Activated naive CD8-positive, alpha-beta T cell treated with anti-CD3 and anti-CD28 coated beads, Interleukin-2, amount 10 ng/mL, durations not matched to agents 7 days and 5 days (primary cell): ENCODE data around the gene GPT2. TPM values are rescaled to one million over a fixed set of nuclear protein-coding genes. Genes with fewer than 3 reads are reported as not detected.

Experiments used
- ATAC-seq: fragments of 150-1000 bp; cut with Tn5 transposase; one replicate; pipeline ENCODE4 v1.10.0; 2021; ENCODE audit warnings: low read depth, moderate library complexity
- POLR2A ChIA-PET: fragments of 350-600 bp; sonication (Branson Sonifier 250); formaldehyde crosslinking; loops from one replicate; lab custom pipeline; 2021; ENCODE audit warnings: antibody characterized with exemption; lab: Charles Lee
- DNase-seq: peaks from one replicate; pipeline ENCODE4 v3.0.0; 2021
- H3K27ac Mint-ChIP-seq: one replicate; pipeline ENCODE4 v1.8.0; 2022; ENCODE audit warnings: mild to moderate bottlenecking, mixed read lengths
- H3K27me3 Mint-ChIP-seq: one replicate; pipeline ENCODE4 v1.8.0; 2022; ENCODE audit warnings: mild to moderate bottlenecking, moderate library complexity, mixed read lengths
- H3K36me3 Mint-ChIP-seq: one replicate; pipeline ENCODE4 v1.8.0; 2021; ENCODE audit warnings: mild to moderate bottlenecking, mixed read lengths
- H3K4me1 Mint-ChIP-seq: one replicate; pipeline ENCODE4 v1.8.0; 2021; ENCODE audit warnings: mixed read lengths
- H3K4me3 Mint-ChIP-seq: one replicate; pipeline ENCODE4 v1.8.0; 2022; ENCODE audit warnings: mild to moderate bottlenecking, moderate library complexity, mixed read lengths
- H3K9me3 Mint-ChIP-seq: one replicate; pipeline ENCODE4 v1.8.0; 2021; ENCODE audit warnings: mixed read lengths
- total RNA-seq, 2 experiments: library from RNA; stranded (reverse); gene quantifications; one replicate each; pipeline ENCODE4 v1.2.3, GENCODE V29; 2021

GPT2 gene
- total RNA-seq, 2 experiments from 2014 or later: 4.8 to 6.3 TPM

DNA sequence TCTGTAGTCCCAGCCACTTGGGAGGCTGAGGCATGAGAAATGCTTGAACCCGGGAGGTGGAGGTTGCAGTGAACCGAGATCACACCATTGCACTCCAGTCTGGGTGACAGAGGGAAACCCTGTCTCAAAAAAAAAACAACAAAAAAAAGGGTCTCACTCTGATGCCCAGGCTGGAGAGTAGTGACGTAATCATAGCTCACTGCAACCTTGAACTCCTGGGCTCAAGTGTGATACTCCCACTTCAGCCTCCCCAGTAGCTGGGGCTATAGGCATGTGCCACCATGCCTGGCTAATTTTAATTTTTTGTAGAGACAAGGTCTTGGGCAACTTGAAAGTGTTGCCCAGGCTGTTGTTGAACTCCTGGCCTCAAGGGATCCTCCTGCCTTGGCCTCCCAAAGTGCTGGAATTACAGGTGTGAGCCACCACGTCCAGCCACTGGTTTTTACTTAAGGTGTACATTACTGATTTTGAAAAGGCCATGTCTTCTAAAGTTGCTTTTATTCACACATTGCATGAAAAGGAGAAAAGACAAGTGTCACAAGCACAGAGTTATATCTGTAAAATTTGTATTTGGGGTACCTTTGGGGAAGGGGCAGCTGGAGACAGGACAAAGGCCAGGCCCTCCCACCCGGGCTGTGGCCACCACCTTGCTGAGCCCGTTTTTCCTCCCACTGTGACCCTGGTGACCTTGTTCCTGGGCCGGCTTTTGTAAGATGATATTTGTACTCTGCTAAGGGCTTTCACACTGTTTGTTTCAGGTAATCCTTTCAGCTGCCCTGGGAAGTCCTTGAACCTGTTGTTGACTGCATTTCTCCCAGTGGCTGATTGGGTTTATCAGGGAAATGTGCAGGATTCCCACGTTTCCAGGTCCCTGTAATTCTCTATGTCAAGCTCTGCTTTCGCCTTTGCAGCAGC is 11.5 kb downstream of the GPT2 start:
- H3K9me3 Mint-ChIP-seq: no peaks in the 10 kb centered on the region
- POLR2A ChIA-PET: no interaction called here
- H3K36me3 Mint-ChIP-seq: peaks cover 2% of the 10 kb centered on the region
- no peak for DNase-seq
- ATAC-seq: no peak
- H3K4me1 Mint-ChIP-seq: peaks cover 2% of the 10 kb centered on the region
- no peak overlapping the region for H3K4me3 Mint-ChIP-seq
- H3K27ac Mint-ChIP-seq: no peak overlapping the region
- H3K27me3 Mint-ChIP-seq: no peaks in the 10 kb centered on the region

DNA sequence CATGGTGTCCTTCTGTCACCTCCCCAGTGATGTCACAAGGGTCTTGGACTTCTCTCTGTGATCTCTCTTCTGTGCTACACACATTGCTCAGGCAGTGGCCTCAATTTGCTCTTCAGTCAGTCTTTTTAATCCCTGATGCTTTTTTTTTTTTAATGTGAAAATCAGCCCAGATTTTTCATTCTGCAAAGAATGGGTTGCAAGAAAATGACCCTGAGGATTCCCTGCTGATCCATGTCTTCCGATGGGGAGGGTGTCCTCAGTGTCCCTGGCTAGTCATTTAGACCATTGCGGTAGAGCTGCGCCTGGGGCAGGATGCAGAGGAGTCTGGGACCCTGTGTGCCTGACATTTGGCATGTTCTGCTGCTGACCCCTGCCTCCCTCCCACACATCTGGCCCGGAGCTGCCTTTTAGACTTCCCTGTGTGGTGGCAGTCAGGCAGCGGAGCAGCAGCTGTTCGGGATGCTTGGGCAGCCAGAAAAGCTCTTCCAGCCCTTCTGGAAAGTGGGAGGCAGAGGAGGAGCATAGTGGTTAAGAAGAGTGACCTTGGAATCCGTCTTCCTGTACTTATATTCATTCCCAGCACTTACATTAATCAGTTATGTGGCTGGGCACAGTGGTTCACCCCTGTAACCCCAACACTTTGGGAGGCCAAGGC is 12.3 kb downstream of the GPT2 start:
- Mint-ChIP-seq H3K4me3 (no peak overlapping the region), H3K36me3 (peaks cover 2% of the 10 kb centered on the region), H3K4me1 (peaks cover 2% of the 10 kb centered on the region), H3K27ac (no peak overlapping the region), H3K9me3 (no peaks in the 10 kb centered on the region), H3K27me3 (no peaks in the 10 kb centered on the region)
- ATAC-seq: no peak
- no peak for DNase-seq
- POLR2A ChIA-PET: no interaction called here

DNA sequence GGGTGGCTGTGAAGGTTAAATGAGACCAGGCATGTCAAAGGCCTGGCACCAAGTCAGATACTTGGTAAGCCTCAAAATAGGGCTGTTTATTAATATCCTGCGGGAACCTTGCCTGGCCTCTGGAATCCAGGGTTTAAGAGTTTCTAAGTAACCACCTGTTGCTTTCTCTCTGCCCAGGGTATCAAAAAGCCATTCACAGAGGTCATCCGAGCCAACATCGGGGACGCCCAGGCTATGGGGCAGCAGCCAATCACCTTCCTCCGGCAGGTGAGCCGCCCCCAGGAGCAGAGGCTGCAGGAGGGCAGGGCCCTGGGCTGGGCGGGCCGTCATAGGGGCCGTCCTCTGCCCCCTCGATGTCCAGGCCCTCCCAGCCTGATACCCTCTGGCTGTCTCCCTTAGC is 13.3 kb downstream of the GPT2 start:
- Mint-ChIP-seq H3K27ac (no peak overlapping the region), H3K4me3 (no peak overlapping the region), H3K27me3 (no peaks in the 10 kb centered on the region), H3K9me3 (no peaks in the 10 kb centered on the region), H3K36me3 (no peaks in the 10 kb centered on the region), H3K4me1 (no peaks in the 10 kb centered on the region)
- POLR2A ChIA-PET: no interaction called here
- no peak for DNase-seq
- ATAC-seq: no peak

DNA sequence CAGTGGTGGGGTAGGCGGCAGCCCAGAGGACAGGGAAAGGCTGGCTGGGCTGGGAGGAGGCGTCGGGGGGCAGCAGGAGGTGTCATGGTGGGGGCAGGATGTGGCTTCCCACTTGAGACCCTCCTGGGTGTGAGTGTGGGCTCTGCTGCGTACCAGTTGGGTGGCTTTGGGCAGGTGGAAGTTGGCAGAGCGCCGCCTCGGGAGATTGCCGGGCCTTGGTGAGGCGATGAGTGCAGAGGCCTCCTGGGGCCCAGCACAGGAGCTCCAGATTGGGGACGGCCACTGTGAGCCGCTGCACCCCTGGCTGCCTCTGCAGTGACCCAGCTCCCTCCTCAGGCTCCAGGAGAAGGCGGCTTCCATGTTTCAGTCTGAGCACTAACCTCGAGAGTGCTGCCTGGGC is 13.8 kb downstream of the GPT2 start:
- Mint-ChIP-seq H3K4me1 (no peaks in the 10 kb centered on the region), H3K9me3 (no peaks in the 10 kb centered on the region), H3K27ac (no peak overlapping the region), H3K4me3 (no peak overlapping the region), H3K27me3 (no peaks in the 10 kb centered on the region), H3K36me3 (no peaks in the 10 kb centered on the region)
- DNase-seq (no peak), ATAC-seq (no peak)
- POLR2A ChIA-PET: no interaction called here

DNA sequence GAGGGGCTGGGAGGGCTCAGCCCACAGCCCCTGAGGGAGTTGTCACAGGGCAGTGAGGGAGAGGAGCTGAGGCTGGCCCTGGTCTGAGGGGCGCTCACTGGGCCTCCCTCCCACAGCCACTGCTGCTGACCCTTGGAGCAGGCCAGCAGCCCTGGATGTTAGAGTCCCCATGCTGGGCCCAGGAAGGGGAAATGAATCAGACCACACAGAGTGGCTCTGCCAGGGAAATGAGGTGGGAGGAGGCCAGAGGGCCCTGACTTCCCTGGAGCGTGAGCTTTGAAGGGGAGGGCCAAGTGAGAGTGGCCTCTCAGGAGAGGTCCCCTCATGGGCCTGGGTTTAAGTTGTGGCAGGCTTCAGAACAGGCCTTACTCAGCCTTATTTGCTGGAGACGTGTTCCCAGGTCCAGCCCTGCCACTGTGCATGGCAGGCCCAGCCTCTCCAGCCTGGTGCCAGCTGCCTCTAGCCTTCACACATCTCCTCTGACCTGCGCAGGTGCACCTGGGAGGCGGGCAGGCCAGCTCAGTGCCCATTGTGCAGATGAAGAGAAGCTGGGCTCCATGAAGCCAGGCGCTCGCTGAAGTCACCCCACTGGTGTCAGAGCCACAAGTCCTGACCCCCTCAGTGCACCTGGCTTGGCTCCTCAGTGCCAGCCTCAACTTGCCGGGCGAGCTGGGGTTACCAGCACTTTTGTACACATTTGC is 15.4 kb downstream of the GPT2 start:
- Mint-ChIP-seq H3K4me1 (peaks cover 2% of the 10 kb centered on the region), H3K9me3 (no peaks in the 10 kb centered on the region), H3K27me3 (no peaks in the 10 kb centered on the region), H3K4me3 (no peak overlapping the region), H3K27ac (no peak overlapping the region), H3K36me3 (peaks cover 1% of the 10 kb centered on the region)
- POLR2A ChIA-PET: no interaction called here
- no peak for ATAC-seq
- DNase-seq: no peak

DNA sequence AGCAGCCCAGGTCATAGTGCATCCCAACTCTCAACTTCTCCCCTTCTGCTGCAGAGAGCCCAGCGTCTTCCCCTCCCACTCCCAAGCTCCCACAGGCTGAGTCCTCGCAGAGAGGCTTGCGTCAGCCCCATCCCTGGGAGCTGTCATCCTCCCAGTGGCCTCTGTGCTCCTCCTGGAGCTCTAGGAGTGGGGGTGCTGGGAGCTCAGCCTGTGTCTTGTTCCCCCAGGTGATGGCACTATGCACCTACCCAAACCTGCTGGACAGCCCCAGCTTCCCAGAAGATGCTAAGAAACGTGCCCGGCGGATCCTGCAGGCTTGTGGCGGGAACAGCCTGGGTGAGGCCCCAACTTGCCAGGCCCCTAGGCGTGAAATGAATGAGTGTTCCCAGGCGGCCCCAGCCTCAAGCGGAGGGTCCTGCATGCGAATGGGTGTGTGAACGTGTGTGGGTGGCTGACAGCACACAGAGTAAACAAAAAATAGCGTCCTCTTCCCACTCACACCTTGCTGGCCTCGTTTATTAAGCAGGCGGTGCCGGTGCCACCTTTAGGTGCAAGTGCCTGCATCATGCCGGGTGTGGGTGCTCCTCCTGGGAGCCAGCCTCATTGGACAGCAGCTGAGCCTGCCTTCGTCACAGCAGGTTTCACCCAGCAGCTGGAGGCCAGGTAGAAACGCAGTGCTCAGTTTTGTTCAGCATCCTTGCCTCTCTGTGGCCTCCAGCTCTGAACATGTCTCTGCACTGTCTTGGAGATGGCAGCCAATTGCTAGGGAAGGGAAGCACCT is 16.5 kb downstream of the GPT2 start:
- Mint-ChIP-seq H3K27ac (no peak overlapping the region), H3K9me3 (no peaks in the 10 kb centered on the region), H3K4me1 (peaks cover 2% of the 10 kb centered on the region), H3K36me3 (peaks cover 1% of the 10 kb centered on the region), H3K4me3 (no peak overlapping the region), H3K27me3 (no peaks in the 10 kb centered on the region)
- POLR2A ChIA-PET: no interaction called here
- DNase-seq: no peak
- ATAC-seq: no peak

DNA sequence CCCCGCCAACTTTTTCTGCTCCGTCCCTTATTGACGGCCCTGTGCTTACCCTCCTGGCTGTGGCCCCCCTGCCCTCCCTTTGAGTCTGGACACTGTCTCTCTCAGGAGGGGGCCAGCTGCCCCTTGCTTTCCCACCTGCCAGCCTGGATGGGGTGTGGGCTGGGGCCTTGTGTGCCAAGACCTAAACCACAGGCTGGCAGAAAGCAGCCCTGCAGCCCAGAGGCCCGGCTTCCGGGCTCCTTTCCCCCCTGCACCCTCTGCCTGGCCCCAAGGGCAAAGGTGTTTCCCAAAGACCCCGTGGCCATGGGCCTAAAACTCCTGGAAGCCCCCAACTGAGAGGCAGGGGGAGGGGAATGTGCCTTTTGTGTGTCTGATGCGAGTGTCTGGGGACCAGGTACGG is 17.5 kb downstream of the GPT2 start:
- Mint-ChIP-seq H3K36me3 (peaks cover 1% of the 10 kb centered on the region), H3K4me1 (peaks cover 2% of the 10 kb centered on the region), H3K9me3 (no peaks in the 10 kb centered on the region), H3K27me3 (no peaks in the 10 kb centered on the region), H3K4me3 (no peak overlapping the region), H3K27ac (no peak overlapping the region)
- DNase-seq (no peak), ATAC-seq (no peak)
- POLR2A ChIA-PET: no interaction called here

DNA sequence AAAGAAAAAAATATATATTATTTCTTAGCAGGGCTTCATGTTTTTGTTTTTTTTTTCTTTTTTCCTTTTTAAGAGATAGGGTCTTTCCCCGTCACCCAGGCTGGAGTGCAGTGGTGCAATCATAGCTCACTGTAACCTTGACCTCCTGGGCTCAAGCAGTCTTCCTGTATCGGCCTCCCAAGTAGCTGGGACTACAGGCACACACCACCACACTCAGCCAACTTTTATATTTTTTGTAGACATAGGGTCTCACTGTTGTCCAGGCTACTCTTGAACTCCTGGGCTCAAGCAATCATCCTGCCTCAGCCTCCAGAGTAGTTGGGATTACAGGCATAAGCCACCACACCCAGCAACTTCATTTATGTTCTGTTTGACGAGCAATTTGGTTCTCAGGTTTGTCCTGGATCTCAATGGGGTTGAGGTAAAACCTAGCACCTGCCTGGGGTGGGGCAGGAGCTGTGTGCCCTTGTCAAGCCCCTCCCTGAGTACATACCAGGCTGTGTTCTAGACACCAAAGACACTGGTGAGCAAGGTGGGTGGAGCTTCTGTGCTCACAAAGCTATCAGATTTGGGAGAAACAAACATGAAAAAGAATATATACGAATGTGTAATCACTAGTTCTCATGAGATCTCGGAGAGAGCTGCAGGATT is 19.2 kb downstream of the GPT2 start:
- Mint-ChIP-seq H3K4me3 (no peak overlapping the region), H3K36me3 (peaks cover 1% of the 10 kb centered on the region), H3K9me3 (no peaks in the 10 kb centered on the region), H3K27me3 (no peaks in the 10 kb centered on the region), H3K4me1 (peaks cover 2% of the 10 kb centered on the region), H3K27ac (no peak overlapping the region)
- DNase-seq: no peak
- POLR2A ChIA-PET: no interaction called here
- no peak for ATAC-seq

DNA sequence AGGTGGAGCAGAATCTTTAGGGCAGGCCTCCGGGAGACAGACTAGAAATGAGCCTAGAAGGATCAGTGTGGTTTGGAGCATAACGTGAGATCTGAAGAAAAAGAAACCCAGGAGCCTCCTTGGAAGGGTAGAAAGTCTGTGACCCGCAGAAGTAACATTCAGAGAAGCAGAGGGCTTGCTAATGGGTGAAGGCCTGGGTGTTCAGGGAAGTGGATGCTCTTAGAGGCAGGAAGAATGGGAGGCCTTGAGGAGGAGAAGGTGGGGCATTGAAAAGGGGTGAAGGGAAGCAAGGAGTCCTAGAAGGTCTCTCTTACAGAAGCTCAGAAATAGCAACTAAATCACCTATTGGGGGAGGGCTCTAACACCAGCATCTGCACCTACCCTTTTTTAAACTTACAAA is 20.3 kb downstream of the GPT2 start:
- peaks cover 7% of the 10 kb centered on the region for H3K4me1 Mint-ChIP-seq
- DNase-seq (no peak), ATAC-seq (no peak)
- H3K27me3 Mint-ChIP-seq: no peaks in the 10 kb centered on the region
- peaks cover 1% of the 10 kb centered on the region for H3K36me3 Mint-ChIP-seq
- POLR2A ChIA-PET: no interaction called here
- no peak overlapping the region for H3K27ac Mint-ChIP-seq
- no peak overlapping the region for H3K4me3 Mint-ChIP-seq
- H3K9me3 Mint-ChIP-seq: no peaks in the 10 kb centered on the region

DNA sequence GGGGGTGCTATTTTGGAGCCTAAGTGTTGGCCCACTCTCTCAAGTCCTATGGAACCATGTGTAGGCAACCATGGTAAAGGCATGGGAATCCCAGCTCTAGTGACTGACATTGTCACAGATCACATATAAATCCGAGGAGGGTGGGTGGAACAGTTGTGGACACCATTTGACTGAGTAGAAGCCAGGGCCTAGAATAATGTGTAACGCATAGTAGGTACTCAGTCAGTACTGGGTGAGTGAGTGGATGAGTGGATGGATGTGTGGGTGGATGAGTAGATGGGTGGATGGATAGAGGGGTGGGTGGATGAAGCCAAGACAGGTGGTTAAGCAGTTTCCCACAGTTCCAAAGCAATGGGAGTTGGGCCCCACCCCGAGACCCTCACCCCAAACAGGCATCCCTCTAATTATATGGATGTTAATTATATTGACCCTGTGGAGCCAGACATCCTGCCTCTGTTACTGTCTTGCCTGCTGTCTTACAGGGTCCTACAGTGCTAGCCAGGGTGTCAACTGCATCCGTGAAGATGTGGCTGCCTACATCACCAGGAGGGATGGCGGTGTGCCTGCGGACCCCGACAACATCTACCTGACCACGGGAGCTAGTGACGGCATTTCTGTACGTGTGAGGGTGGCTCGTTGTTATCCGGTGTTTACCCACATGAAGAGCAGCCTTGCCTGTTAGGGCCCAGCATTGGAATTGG is 22.3 kb downstream of the GPT2 start:
- H3K27ac Mint-ChIP-seq: no peak overlapping the region
- peaks cover 3% of the 10 kb centered on the region for H3K36me3 Mint-ChIP-seq
- H3K27me3 Mint-ChIP-seq: no peaks in the 10 kb centered on the region
- DNase-seq (no peak), ATAC-seq (no peak)
- POLR2A ChIA-PET: no interaction called here
- no peak overlapping the region for H3K4me3 Mint-ChIP-seq
- no peaks in the 10 kb centered on the region for H3K9me3 Mint-ChIP-seq
- H3K4me1 Mint-ChIP-seq: peaks cover 9% of the 10 kb centered on the region

DNA sequence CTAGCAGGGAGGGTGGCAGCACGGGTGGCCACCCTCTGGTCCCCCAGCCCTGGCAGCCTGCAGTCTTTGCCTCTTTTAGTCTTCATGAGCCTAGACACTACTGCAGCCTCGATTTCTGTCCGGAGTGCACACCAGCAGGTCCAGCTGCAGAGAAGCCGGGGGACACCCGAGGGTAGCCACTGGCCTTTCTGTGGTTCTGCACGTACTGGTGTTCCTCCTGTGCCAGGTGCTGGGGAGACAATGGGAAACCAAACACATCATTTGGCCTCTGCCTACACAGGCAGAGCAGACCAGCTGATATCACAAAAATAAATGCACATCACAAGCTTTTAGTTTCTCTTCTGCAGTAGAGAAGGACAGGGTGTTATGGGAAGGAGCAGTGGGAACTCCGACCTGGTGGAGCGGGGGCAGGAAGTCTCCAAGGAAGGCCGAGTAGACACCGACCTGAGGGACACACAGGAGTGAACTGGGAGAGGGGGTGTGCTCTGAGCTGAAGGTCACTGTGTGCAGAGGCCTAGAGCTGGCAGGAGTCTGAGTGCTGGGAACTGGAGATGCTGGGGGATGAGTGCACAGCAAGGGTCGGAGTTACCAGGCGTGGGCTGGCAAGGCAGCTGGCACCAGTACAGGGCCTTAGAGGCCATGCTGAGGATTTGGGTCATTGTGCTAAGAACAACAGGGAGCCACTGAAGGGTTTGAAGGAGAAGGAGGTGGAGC is 23.1 kb downstream of the GPT2 start:
- H3K36me3 Mint-ChIP-seq: peaks cover 3% of the 10 kb centered on the region

More for the DNA sequence above, 23.1 kb downstream of the GPT2 start:
- Mint-ChIP-seq H3K4me1 (peaks cover 9% of the 10 kb centered on the region), H3K27me3 (no peaks in the 10 kb centered on the region), H3K4me3 (no peak overlapping the region), H3K27ac (no peak overlapping the region), H3K9me3 (no peaks in the 10 kb centered on the region)
- ATAC-seq (no peak), DNase-seq (no peak)
- POLR2A ChIA-PET: no interaction called here
